ENCODE measurements around the gene ACYP1.
A peak's percentile ranks its signal among the peaks of the same experiment; 100 is the strongest.

The ACYP1 gene

GRCh38 chr14:75063491-75064204 is at the start of gene ACYP1:
TSS of gene ACYP1 (minus strand) at chr14:75064024. CDS start at chr14:75063553, 471 bp downstream.
- DNase-seq: peak; percentile 90

- no peak for DNase-seq
Measured at GRCh38 chr14:75109877-75110276, 46.1 kb upstream of the ACYP1 start.

- DNase-seq: no peak
Measured at GRCh38 chr14:75107186-75107585, 43.4 kb upstream of the ACYP1 start.

GRCh38 chr14:75101491-75101890 is 37.7 kb upstream of the ACYP1 start:
- DNase-seq: no peak

GRCh38 chr14:75098682-75099081 is 34.9 kb upstream of the ACYP1 start:
- DNase-seq: no peak

- no peak for DNase-seq
Measured at GRCh38 chr14:75098212-75098611, 34.4 kb upstream of the ACYP1 start.

- no peak for DNase-seq
Measured at GRCh38 chr14:75096959-75097358, 33.1 kb upstream of the ACYP1 start.

GRCh38 chr14:75095690-75096089 is 31.9 kb upstream of the ACYP1 start:
- DNase-seq: no peak

GRCh38 chr14:75094896-75095295 is 31.1 kb upstream of the ACYP1 start:
- DNase-seq: no peak

- no peak for DNase-seq
Measured at GRCh38 chr14:75092698-75093097, 28.9 kb upstream of the ACYP1 start.

GRCh38 chr14:75091251-75091650 is 27.4 kb upstream of the ACYP1 start:
- no peak for DNase-seq

GRCh38 chr14:75090353-75090752 is 26.5 kb upstream of the ACYP1 start:
- no peak for DNase-seq

- no peak for DNase-seq
Measured at GRCh38 chr14:75088566-75089373, 24.9 kb upstream of the ACYP1 start.

GRCh38 chr14:75088153-75088552 is 24.3 kb upstream of the ACYP1 start:
- no peak for DNase-seq

- DNase-seq: no peak
Measured at GRCh38 chr14:75084513-75084912, 20.7 kb upstream of the ACYP1 start.

- no peak for DNase-seq
Measured at GRCh38 chr14:75083271-75083670, 19.4 kb upstream of the ACYP1 start.

- DNase-seq: no peak
Measured at GRCh38 chr14:75081660-75082229, 17.9 kb upstream of the ACYP1 start.

- no peak for DNase-seq
Measured at GRCh38 chr14:75079521-75079920, 15.7 kb upstream of the ACYP1 start.

GRCh38 chr14:75077794-75078193 is 14.0 kb upstream of the ACYP1 start:
- no peak for DNase-seq

- DNase-seq: no peak
Measured at GRCh38 chr14:75070383-75070782, 6.6 kb upstream of the ACYP1 start.

- DNase-seq: no peak
Measured at GRCh38 chr14:75069811-75070145, 6.0 kb upstream of the ACYP1 start.

- DNase-seq: no peak
Measured at GRCh38 chr14:75069121-75069810, 5.4 kb upstream of the ACYP1 start, which contains the start of gene ZC2HC1C. TSS of gene ZC2HC1C (plus strand) at chr14:75069641. CDS start at chr14:75070574, 933 bp downstream.
